HCT116 (cell line): ENCODE measurements around the gene RNF114. TPM values are rescaled to one million over a fixed set of nuclear protein-coding genes. Genes with fewer than 3 reads are reported as not detected.
"Not testable (repeated sequence)": the region's sequence is repeated elsewhere in the genome, so short reads cannot be mapped to it uniquely, and the experiment has no call there.

ENCODE experiments used
- ATAC-seq: fragments of 200-7000 bp; cut with Tn5 transposase; 2 replicates; pipeline ENCODE4 v1.9.1; 2020; ENCODE audit warnings: mild to moderate bottlenecking, moderate library complexity
- BruUV-seq: library from RNA; stranded (reverse); fragments of 400-500 nt; replicated peaks from 2 replicates; lab custom pipeline; 2021; lab: Mats Ljungman, UMichigan
- CTCF ChIA-PET: fragments of 300-600 bp; sonication (Branson Sonifier 250); formaldehyde crosslinking; loops from one replicate; lab custom pipeline; 2021; ENCODE audit warnings: antibody characterized with exemption; lab: Charles Lee
- POLR2A ChIA-PET: fragments of 300-600, 350-600 bp; sonication (Branson Sonifier 250); formaldehyde crosslinking; loops from one replicate; lab custom pipeline; 2021; ENCODE audit warnings: antibody characterized with exemption; lab: Charles Lee
- RAD21 ChIA-PET, 2 experiments: fragments of 300-600 bp; sonication (Branson Sonifier 250); formaldehyde crosslinking; loops; one replicate each; lab custom pipeline; 2023; ENCODE audit warnings: low total read pairs in 2 of 2; ENCODE audit not compliant: uncharacterized antibody in 2 of 2, unreplicated experiment in 2 of 2, low non-redundant PET in 1 of 2; lab: Charles Lee
- DNase-seq: peaks from one replicate; pipeline ENCODE4 v3.0.0-alpha.2; 2010; ENCODE audit warnings: low read depth, low spot score
- H2AFZ ChIP-seq: fragments of 200-600 bp; shearing (Covaris generic), sonication (generic); 2 replicates; pipeline ENCODE4 v1.6.1; 2017; ENCODE audit warnings: low read depth, mixed run types, mixed read lengths, antibody characterized with exemption, low read length; ENCODE audit not compliant: poor library complexity, severe bottlenecking
- H3K27ac ChIP-seq: 2 replicates; pipeline ENCODE4 v1.5.1; 2012; ENCODE audit warnings: low read depth, low read length
- H3K27me3 ChIP-seq: fragments of 200-600 bp; sonication (generic); 2 replicates; pipeline ENCODE4 v1.6.1; 2016; ENCODE audit warnings: mixed run types, low read length, mixed read lengths; ENCODE audit not compliant: insufficient read depth
- H3K36me3 ChIP-seq, 2 experiments: fragments of 200-500 bp in 1 of 2; fragments of 200-600 bp in 1 of 2; sonication (Bioruptor generic) in 1 of 2; sonication (generic) in 1 of 2; 2 replicates each; pipeline versions ENCODE4 v1.5.1 to v1.6.1; 2014 to 2016; ENCODE audit warnings: low read length in 2 of 2, inconsistent platforms in 1 of 2, mixed read lengths in 1 of 2, mixed run types in 1 of 2; ENCODE audit not compliant: insufficient read depth in 2 of 2, control insufficient read depth in 1 of 2
- H3K4me1 ChIP-seq, 2 experiments: fragments of 200-600 bp in 1 of 2; sonication (generic) in 1 of 2; 2 replicates each; pipeline versions ENCODE4 v1.5.1 to v1.6.1; 2012 to 2017; ENCODE audit warnings: low read length in 2 of 2, inconsistent platforms in 1 of 2, mild to moderate bottlenecking in 1 of 2, mixed read lengths in 1 of 2, mixed run types in 1 of 2, moderate library complexity in 1 of 2; ENCODE audit not compliant: insufficient read depth in 2 of 2, control insufficient read depth in 1 of 2
- H3K4me2 ChIP-seq: fragments of 200-600 bp; sonication (generic); 2 replicates; pipeline ENCODE4 v1.6.1; 2017; ENCODE audit warnings: mixed run types, low read length, mixed read lengths
- H3K4me3 ChIP-seq, 2 experiments: fragments of 200-600 bp in 1 of 2; sonication (generic) in 1 of 2; replicated peaks in 1 of 2; 2 replicates each; pipeline ENCODE4 v1.5.1; 2011 to 2016; ENCODE audit warnings: low read length in 2 of 2, control low read depth in 1 of 2, low read depth in 1 of 2, mild to moderate bottlenecking in 1 of 2, mixed read lengths in 1 of 2, mixed run types in 1 of 2
- H3K79me2 ChIP-seq: fragments of 200-600 bp; sonication (generic); 2 replicates; pipeline ENCODE4 v1.6.1; 2017; ENCODE audit warnings: mild to moderate bottlenecking, mixed run types, low read length, moderate library complexity, mixed read lengths; ENCODE audit not compliant: insufficient read depth
- H3K9ac ChIP-seq: fragments of 200-600 bp; sonication (generic); 2 replicates; pipeline ENCODE4 v1.6.1; 2016; ENCODE audit warnings: low read length, mixed read lengths
- H3K9me2 ChIP-seq: fragments of 200-600 bp; sonication (generic), shearing (Covaris generic); 2 replicates; pipeline ENCODE4 v1.6.1; 2017; ENCODE audit warnings: mixed run types, mild to moderate bottlenecking, moderate library complexity; ENCODE audit not compliant: insufficient read depth
- H3K9me3 ChIP-seq, 2 experiments: fragments of 200-500 bp in 1 of 2; fragments of 200-600 bp in 1 of 2; sonication (Bioruptor generic) in 1 of 2; sonication (generic) in 1 of 2; 2 replicates each; pipeline ENCODE4 v1.6.1; 2014 to 2017; ENCODE audit warnings: low read length in 2 of 2, mixed read lengths in 2 of 2, inconsistent platforms in 1 of 2, low read depth in 1 of 2, mild to moderate bottlenecking in 1 of 2, mixed run types in 1 of 2, moderate library complexity in 1 of 2; ENCODE audit not compliant: control insufficient read depth in 1 of 2, insufficient read depth in 1 of 2
- H4K20me1 ChIP-seq: fragments of 200-600 bp; sonication (generic), shearing (Covaris generic); 2 replicates; pipeline ENCODE4 v1.6.1; 2017; ENCODE audit warnings: mixed run types, mild to moderate bottlenecking, moderate library complexity; ENCODE audit not compliant: insufficient read depth
- ATF3 ChIP-seq: IDR thresholded peaks from 2 replicates; pipeline ENCODE4 v1.6.1; 2012
- CBX3 ChIP-seq: IDR thresholded peaks from 2 replicates; pipeline ENCODE4 v1.6.1; 2012; ENCODE audit warnings: low read depth
- CTCF ChIP-seq, 3 experiments: fragments of 200-600 bp in 1 of 3; sonication (generic) in 1 of 3; IDR thresholded peaks in 2 of 3; conservative IDR thresholded peaks in 1 of 3; 2 replicates each; pipeline ENCODE4 v1.5.1; 2012 to 2017; ENCODE audit warnings: low read depth in 2 of 3, low read length in 2 of 3, antibody characterized with exemption in 1 of 3, borderline replicate concordance in 1 of 3, control low read depth in 1 of 3, mild to moderate bottlenecking in 1 of 3, mixed read lengths in 1 of 3, mixed run types in 1 of 3, moderate library complexity in 1 of 3; ENCODE audit not compliant: insufficient read depth in 1 of 3
- POLR2AphosphoS5 ChIP-seq: IDR thresholded peaks from 2 replicates; pipeline ENCODE4 v1.6.1; 2011; ENCODE audit warnings: mild to moderate bottlenecking, low read depth, low read length, moderate library complexity
- SP1 ChIP-seq: IDR thresholded peaks from 2 replicates; pipeline ENCODE4 v1.6.1; 2012; ENCODE audit warnings: low read depth
- ZFX ChIP-seq: fragments of 450-650 bp; IDR thresholded peaks from 2 replicates; pipeline ENCODE4 v1.6.1; 2017
- intact Hi-C: fragments of 100-400 bp; cut with micrococcal nuclease; formaldehyde crosslinking; loops from 2 replicates; pipeline ENCODE4 v1.10.0; 2022
- total RNA-seq: library from RNA; stranded (reverse); gene quantifications from one replicate; pipeline ENCODE4 v1.2.1, GENCODE V29; 2021; ENCODE audit not compliant: unreplicated experiment

The RNF114 gene
- total RNA-seq, 1 experiment from 2014 or later, result 66.8 TPM

- Histone ChIP-seq H3K4me3 (no peak overlapping the region), H3K36me3 (no peaks in the 10 kb centered on the region), H4K20me1 (no peaks in the 10 kb centered on the region), H3K9me2 (no peaks in the 10 kb centered on the region), H3K4me2 (no peak overlapping the region), H3K27ac (no peak overlapping the region), H3K27me3 (no peaks in the 10 kb centered on the region), H3K9me3 (no peaks in the 10 kb centered on the region), H3K79me2 (no peaks in the 10 kb centered on the region), H2AFZ (no peak overlapping the region), H3K4me1 (no peaks in the 10 kb centered on the region), H3K9ac (no peak overlapping the region)
- ChIA-PET CTCF (interaction anchor here (1.4 to 1.5 kb wide), 2 partner anchors 20 to 72 kb away, joined by 3 to 5 read pairs; no protein-coding TSS in a partner anchor), POLR2A (interaction anchor here (0.8 kb wide), 1 partner anchor 11 kb away, joined by 3 read pairs; no protein-coding TSS in a partner anchor), RAD21 (no interaction called here)
- ATAC-seq, result no peak
- intact Hi-C loops, result no loop called here
- BruUV-seq, result no TSS peak
- no peak for DNase-seq
- TF ChIP-seq ZFX, result no peak
- TF ChIP-seq ATF3, result no peak
- no peak for TF ChIP-seq CTCF (IDR thresholded peaks at IDR 0.05 in 2 of 3, conservative IDR thresholded peaks at IDR 0.05 in 1 of 3; ENCODE audit: borderline replicate concordance in 1 of 3, insufficient read depth in 1 of 3, low read depth in 2 of 3, low read length in 2 of 3)
- TF ChIP-seq CBX3, result no peak
- no peak for TF ChIP-seq POLR2AphosphoS5
- no peak for TF ChIP-seq SP1
These were observed 63.1 kb downstream of the RNF114 start for GRCh38 chr20:49999329-49999728.

GRCh38 chr20:50000548-50001222 is 64.5 kb downstream of the RNF114 start:
- H3K9me3 ChIP-seq, intact Hi-C loops, RAD21 ChIA-PET, ATAC-seq, H3K4me3 ChIP-seq, H3K9ac ChIP-seq, H3K4me2 ChIP-seq, H4K20me1 ChIP-seq, DNase-seq, H3K79me2 ChIP-seq, H3K36me3 ChIP-seq, H3K4me1 ChIP-seq, H3K27ac ChIP-seq, POLR2A ChIA-PET, BruUV-seq, H3K27me3 ChIP-seq, H2AFZ ChIP-seq, H3K9me2 ChIP-seq: not testable (repeated sequence)
- CTCF ChIA-PET, result interaction anchor here (1.5 kb wide), 1 partner anchor 22 kb away, joined by 5 read pairs; no protein-coding TSS in a partner anchor
